Erythroblast (primary cell): ENCODE measurements around the gene SC5D.

Experiments
- GATA1 ChIP-seq: IDR thresholded peaks from 2 replicates; pipeline ENCODE4 v1.6.1; 2011; ENCODE audit warnings: low read depth, mild to moderate bottlenecking, control low read depth, low read length, moderate library complexity
- POLR2A ChIP-seq: IDR thresholded peaks from 2 replicates; pipeline ENCODE4 v1.6.1; 2011; ENCODE audit warnings: mild to moderate bottlenecking, low read length

- TF ChIP-seq POLR2A = no peak
- TF ChIP-seq GATA1 = no peak
These were observed 59.8 kb downstream of the SC5D start for GRCh38 chr11:121352251-121352891.
